M059J (cell line): ENCODE measurements around the gene CTAGE1. TPM values are rescaled to one million over a fixed set of nuclear protein-coding genes. Genes with fewer than 3 reads are reported as not detected.
"Not testable (repeated sequence)": the region's sequence is repeated elsewhere in the genome, so short reads cannot be mapped to it uniquely, and the experiment has no call there.

ENCODE experiments used
- DNase-seq: peaks from one replicate; pipeline ENCODE4 v3.0.0-alpha.2; 2012; ENCODE audit warnings: low read depth
- total RNA-seq: library from RNA; depleted of rRNA; stranded (reverse); fragments of >200 nt; shearing (Covaris generic); gene quantifications from 2 replicates; pipeline ENCODE4 v1.2.3, GENCODE V29; 2014; rRNA removed

Gene CTAGE1, protein sequence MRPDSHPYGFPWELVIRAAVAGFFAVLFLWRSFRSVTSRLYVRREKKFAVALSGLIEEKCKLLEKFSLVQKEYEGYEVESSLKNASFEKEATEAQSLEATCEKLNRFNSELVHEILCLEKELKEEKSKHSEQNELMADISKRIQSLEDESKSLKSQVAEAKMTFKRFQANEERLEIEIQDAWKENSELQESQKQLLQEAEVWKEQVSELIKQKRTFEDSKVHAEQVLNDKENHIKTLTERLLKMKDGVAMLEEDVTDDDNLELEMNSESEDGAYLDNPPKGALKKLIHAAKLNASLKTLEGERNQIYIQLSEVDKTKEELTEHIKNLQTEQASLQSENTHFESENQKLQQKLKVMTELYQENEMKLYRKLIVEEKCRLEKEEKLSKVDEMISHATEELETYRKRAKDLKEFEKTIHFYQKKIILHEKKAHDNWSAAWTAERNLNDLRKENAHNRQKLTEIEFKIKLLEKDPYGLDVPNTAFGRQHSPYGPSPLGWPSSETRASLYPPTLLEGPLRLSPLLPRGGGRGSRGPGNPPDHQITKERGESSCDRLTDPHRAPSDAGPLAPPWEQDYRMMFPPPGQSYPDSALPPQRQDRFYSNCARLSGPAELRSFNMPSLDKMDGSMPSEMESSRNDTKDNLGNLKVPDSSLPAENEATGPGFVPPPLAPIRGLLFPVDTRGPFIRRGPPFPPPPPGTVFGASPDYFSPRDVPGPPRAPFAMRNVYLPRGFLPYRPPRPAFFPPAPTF
- 0.15 TPM in 1 of 2 replicates, not detected in the other for total RNA-seq

DNA sequence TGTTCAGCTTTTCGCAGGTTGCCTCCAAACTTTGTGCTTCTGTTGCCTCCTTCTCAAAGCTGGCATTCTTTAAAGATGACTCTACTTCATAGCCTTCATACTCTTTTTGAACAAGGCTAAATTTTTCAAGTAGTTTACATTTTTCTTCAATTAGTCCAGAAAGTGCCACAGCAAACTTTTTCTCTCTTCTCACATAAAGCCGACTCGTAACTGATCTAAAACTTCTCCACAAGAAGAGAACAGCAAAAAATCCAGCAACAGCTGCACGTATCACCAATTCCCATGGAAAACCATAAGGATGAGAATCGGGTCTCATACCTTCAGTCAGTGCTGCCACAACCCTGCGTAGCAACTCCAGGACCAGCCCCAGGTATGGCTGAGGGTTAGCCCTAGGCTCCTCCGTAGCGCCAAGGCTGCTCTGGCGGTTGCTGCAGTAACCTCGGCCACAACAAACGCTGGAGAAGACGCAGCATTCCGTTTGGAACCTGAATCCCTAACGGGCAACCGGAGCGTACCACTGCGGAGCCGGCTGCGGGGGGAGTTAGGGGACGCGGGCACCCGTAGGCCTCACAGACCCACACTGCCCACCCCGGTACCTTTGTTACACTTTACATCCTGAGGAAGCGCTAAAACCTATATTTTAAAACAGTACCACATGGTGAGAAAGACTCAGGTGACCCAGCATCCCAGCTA is at the start of gene CTAGE1:
Gene CTAGE1 (minus strand): TSS at position 420 of the 693 bp plus-strand sequence. CDS start 104 bp downstream, at position 316.
- peak; percentile 41 for DNase-seq

DNA sequence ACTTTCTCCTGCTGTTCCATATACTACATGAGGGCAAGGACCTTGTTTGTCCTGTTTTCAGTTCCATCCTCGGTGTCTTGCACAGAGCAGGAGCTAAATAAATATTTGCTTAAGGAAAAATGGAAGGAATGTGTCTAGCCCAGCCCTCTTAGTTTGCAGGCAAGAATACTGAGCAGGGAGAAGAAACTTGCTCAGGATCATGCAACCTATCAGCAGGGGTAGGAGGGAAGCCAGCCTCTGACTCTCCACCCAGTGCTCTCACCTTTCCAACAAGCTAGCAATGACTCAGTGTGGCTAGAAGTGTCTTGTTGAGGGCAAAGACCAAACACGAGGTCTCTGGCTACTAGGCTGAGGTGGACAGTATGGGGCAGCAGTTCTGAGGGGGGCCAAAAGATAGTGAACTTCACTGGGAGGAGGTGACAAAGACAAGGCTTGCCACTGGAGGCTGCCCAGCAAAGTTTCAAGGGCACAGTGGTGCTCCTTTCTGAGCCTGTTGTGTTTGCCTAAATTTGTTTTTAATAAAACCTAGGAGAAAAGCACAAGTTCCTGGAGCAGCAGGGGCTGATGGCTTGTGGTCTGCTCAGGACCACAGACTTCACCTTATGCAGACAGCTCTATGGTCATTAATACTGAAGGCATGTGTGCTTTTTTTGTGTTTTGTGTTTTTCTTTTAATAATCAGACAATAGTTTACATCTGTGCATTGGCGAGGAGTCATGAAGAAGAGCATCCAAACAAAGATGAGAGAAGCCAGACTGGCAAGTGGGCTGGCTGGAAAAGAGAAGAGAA is 49.1 kb upstream of the CTAGE1 start:
- DNase-seq: peak; percentile 91

DNA sequence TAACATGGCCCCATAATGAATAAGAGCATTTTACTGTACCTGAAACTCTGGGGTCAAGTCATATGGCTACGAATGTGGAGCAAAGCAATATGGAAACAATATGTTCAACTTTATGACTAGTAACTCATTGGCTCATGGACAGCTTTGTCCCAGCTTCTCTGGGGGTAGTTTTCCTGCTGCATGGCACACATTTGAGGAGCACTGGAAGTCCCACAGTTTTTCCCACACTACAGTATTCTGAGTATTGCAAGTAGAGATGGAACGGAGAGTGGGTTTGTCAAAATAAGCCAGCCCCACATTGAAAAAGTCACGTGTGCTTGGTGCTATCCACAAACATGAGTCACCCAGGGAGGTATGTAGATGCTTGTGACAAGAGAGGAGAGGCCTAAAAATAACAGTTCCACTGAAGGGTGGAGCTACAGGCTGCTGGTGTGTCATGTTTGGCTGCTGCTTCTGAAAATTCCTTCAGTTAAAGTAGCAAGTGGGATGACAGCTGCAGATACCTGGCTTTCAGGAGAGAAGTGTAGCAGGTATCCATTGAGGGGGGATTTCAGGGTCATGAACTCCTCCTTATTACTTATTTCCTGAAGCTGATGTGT is 48.2 kb upstream of the CTAGE1 start:
- DNase-seq: peak; percentile 98

DNA sequence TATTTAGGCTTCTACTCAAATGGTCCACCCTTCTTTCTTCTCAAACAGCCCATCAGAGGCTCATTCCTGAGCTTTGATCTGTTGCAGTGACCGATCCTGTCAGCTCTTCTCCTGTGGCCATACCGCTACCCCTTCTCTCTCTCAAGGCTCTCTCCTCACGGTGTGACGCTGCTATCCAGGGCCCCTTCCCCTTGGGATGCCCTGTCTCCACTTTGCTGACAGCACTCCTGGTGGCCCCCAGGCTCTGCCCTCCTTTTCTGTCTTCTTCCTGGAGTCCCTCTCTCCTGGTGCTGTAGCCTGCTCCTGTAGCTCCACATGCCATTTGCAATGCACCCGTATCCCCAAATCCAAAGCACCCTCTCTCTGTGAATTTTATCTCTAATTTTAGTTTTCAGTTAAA is 45.4 kb upstream of the CTAGE1 start:
- DNase-seq: no peak

DNA sequence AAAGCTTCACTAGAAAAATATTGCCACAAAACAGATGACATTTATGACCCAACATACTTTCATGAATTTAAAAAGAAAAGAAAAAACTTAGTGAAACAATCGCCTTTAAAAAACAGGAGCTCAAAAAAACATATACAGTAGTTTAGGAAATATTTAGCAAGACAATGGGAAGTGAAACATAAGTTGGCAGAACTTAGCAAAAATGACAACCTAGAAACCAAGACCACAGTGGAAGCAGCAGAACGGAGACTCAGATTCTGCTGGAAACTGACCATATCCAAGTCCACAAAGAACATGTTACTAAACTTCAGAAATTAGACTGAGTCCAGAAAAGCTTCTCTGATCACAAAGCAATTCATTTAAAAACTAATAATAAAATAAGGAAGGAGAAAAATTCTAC is 41.8 kb upstream of the CTAGE1 start:
- DNase-seq: no peak

DNA sequence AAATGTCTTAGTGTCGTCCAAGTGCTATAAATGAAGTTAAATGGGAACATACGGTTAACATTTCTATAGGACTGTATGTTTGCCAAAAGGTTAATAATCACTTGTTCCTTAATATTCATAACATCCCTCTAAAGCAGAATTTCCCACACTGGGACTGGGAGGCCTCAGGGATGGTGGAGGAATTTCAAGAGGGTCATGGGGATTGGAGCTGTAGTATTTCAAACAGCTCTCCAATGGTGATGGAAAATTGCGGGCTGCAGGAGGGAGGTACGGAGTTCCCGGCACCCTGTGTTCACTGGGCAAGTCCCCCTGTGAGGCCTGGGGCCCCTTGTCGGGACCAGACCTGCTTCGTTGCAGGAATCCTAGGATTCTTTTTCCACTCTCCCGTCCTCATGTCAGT is 39.8 kb upstream of the CTAGE1 start:
- DNase-seq: no peak

DNA sequence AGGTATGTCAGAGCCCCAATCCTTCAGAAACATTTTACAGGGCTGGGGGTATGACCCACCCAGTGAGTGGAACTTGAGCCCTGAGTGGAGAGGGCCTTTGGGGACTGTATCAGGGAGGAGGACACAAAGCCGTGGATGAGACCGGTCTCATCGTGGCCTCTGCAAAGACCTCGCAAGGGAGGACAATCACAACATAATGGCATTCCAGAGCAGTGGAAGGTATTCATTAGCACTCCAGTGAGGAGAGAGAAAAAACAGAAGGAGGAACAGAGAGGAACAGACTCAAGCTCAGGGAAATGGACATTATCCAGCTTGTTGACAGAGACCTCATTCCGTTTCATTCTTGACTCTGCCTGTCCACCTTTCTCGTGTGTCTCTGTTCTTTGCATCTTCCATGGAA is 38.8 kb upstream of the CTAGE1 start:
- DNase-seq: no peak

DNA sequence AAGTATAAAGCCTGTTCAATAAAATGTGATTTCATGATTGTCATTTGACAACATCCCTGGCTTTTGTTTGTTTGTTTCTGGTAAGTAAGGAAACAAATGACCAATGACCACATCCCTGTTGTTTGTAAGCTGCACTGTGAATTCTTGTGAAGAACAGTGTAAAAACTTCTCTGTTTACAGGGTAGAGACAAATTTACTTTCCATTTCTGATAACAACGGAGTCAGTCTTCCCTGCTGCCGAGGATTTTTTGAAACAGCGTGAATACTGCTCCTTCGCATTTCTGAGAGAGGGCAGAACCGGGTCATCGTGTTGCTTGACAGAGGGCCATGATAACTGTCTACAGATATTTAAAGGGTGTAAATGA is 38.4 kb upstream of the CTAGE1 start:
- DNase-seq: no peak

DNA sequence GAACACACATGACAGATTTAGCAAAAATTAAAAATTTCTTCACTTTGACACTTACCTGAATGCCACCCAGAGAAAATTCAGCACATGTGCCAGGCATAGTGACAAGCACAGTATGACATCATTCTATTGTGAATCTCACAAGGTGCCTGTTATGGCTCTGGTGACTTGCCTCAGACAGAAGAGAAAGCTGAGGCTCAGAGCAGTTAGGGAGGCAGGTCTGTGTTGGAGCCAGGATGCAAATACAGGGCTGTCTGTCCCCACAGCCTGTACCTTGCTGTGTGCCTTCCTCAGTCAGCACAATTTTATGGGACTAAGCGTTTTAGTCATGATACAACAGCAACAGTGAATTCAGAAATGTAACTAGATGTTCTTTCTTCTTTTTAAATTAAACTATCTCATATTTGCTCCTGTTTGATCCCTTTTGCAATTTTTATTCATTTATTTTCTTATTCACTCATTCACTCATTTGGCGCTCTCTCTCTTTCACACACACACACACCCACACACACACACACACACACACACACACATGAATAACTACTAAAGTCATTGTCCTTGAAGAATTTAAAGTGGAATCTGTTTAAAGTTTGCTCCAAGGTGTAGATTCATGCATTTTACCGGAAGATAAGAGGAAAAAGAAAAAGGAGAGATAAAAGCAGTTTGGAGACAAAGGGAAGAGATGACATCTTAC is 37.9 kb upstream of the CTAGE1 start:
- no peak for DNase-seq

DNA sequence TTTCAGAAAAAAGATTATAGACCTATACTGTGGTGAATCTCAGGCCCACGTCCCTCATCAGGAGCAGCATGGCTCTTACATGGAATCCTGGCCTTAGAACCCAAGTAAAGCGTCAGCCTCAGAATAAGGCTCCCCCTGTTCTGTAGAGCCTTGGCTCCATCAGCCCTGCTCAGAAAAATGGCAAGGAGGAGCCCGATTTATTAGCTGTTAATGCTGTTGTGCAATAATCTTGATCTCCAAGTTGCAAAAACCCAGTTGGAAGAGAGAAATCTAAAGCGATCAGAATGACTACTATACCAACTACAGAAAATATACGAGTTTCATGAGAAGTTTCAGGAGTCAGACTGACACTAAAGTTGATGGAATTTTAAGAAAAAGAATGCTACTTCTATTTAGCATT is 35.6 kb upstream of the CTAGE1 start:
- no peak for DNase-seq

DNA sequence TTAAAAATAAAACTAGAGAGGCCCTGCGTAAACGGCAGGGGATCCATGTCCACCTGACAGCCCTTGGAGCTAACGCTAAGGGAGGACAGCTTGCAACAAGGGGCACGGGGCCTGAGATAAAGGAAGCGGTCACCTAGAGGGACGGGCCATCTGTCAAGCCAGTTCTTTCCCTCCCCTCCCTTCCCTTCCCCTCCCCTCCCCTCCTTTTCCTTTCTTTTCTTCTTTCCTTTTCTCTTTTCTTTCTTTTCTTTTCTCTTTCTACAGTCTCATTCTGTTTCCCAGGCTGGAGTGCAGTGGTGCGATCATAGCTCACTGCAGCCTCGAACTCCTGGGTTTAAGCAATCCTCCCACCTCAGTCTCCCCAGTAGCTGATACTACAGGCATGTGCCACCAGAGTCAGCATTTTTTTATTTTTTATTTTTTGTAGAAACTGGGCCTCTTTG is 34.5 kb upstream of the CTAGE1 start:
- no peak for DNase-seq

DNA sequence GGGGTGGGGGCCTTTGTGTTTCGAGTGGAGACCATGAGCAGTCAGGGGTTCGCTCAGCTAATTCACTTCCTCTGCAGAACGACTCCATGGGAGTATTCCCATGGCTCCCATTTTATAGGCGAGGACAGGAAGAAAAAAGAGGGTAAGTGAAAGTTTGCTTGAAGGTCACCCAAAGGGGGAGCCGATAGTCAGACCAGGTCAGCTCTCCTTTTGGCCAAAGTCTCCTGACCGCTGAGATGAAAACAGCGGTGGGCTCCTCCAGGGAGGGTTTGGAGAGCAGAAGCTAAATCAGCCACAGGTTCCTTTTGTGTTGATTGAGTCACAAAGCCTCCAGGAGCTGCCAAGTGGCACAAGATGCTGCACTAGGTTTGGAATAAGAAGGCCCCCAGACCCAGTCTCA is 34.1 kb upstream of the CTAGE1 start:
- peak; percentile 34 for DNase-seq

DNA sequence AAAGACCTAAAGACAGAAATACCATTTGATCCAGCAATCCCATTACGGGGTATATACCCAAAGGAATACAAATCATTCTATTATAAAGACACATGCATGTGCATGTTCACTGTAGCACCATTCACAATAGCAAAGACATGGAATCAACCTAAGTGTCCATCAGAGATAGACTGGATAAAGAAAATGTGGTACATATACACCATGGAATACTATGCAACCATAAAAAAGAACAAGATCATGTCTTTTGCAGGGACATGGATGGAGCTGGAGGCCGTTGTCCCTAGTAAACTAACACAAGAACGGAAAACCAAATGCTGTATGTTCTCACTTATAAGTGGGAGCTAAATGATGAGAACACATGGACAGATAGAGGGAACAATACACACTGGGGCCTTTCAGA is 33.1 kb upstream of the CTAGE1 start:
- DNase-seq: not testable (repeated sequence)

DNA sequence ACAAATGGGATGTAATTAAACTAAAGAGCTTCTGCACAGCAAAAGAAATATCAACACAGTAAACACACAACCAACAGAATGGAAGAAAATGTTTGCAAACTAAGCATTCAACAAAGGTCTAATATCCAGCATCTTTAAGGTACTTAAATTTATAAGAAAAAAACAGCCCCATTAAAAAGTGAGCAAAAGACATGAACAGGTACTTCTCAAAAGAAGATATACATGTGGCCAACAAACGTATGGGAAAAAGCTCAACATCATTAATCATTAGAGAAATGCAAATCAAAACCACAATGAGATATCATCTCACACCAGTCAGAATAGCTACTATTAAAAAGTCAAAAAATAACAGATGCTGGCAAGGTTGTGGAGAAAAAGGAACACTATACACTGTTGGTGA is 32.6 kb upstream of the CTAGE1 start:
- not testable (repeated sequence) for DNase-seq

DNA sequence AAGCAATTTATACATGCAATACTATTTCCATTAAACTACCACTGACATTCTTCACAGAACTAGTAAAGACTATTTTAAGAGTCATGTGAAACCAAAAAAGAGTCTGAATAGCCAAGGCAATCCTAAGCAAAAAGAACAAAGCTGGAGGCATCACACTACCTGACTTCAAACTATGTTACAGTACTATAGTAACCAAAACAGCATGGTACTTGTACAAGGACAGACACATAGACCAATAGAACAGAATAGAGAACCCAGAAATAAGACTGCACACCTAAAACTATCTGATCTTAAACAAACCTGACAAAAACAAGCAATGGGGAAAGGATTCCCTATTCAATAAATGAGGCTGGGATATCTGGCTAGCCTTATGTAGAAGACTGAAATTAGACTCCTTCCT is 32.0 kb upstream of the CTAGE1 start:
- not testable (repeated sequence) for DNase-seq

DNA sequence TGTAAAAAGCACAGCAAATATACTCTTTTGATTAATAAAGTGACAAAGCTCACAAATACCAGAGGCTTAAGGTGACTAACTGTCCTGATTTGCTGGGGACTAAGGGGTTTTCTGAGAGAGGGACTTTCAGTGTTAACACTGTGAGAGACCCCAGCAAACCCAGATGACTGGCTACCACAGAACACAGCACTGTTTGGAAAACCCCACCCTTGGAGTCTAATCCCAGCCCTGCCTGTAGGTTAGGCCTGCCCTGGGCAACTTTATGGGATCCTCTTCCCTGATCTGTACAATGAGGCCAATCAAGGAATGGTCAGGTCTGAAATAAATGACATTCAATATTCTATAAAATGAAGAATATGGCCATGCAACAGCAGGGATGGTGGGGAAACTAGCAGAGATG is 30.5 kb upstream of the CTAGE1 start:
- no peak for DNase-seq

DNA sequence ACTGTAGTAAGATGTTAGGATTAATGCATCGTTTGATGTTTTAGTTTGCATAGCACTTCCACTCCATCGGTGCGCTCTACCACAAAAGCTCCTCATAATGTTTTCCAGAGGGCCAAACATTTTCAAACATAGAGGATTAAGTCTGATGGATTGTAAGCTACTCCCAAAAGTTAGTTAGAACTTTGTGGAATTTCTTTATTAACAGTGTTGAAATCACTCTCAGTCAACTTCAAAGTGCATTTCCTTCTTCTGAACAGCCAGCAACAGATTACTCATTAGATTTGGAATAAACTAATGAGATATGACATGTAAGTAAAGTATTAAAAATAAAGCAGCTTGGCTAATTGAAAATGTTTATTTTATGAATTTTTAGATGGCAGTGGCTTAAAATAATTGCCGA is 30.1 kb upstream of the CTAGE1 start:
- no peak for DNase-seq

DNA sequence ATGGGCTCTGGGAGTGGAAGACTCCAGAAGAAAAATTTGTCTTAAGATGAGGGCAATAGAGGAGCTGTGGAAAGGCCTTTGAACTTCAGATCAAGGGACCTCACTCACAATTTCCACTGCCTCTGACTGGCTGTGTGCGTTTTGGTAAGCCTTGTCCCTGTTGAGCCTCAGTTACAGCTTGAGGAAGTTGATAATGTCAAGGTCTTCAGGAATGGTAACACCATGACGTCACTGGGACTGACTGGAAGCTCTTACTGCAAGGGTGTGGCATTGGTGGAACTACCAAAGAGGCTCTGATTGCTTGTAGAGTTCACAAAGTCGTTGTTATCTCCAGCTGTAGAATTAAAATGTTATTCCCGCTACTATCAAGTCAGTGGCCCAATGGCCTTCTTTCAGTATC is 29.2 kb upstream of the CTAGE1 start:
- DNase-seq: no peak

DNA sequence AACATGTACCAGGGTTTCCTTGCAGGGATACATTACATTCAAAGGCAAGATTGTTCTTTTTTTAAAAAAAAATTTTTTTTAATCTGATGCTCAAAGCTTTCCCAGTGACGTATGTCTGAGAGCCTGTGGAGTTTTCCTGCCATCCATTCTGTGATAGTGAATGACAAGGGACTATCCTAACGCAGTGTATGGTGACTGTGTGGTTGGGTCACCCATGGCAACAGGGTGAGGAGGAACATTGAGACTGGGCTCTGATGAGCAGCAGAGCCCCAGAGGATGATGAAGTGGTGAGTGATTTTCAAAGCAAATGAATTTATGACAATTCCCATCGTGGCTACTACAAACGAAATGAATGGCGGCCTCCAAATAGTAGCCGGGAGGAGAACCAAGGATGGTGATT is 28.6 kb upstream of the CTAGE1 start:
- peak; percentile 31 for DNase-seq

DNA sequence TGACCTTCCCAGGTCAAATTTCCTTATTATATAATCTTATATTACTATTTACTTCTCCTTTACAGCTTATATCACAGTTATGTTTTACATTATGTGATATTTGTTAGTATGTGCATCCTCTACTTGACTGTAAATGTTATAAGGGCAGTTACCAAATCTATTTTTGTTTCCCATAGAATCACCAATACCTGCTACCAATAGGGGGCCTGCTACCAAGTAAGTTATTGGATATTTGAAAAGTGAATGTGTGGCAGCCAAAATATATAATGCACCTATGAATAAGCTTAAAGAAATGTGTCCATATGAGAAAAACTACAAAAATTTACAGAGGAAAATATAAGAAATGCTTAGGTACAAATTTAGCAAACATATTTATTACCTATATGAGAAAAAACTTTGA is 23.9 kb upstream of the CTAGE1 start:
- DNase-seq: no peak

DNA sequence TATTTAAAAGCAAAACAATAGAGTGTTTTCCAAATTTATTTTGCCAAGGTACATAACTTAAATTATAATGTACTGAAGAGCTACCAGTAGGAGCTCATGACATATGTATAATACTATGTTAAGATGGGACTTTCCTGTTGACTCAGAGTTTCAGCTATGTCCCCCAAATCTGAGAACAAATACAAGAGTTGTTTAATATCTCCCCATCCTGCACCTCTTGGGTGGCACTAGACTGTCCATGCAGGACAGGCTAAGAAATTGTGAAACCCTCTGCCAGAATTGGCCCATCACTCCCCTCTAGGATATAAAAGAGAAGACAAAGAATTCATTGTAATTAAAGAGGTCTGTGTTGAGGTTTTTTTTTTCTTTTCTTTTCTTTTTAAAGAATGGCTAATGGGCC is 21.7 kb upstream of the CTAGE1 start:
- peak; percentile 32 for DNase-seq
